GM18951 (cell line): ENCODE data around the gene ABCA6.

Experiments used
- POLR2A ChIP-seq: IDR thresholded peaks from 4 replicates; pipeline ENCODE4 v1.6.1; 2011; ENCODE audit warnings: mild to moderate bottlenecking; ENCODE audit not compliant: insufficient read length, insufficient read depth; ENCODE audit errors: extremely low read depth
- in situ Hi-C: fragments of 300-500 bp; cut with MboI; formaldehyde crosslinking; loops from one replicate; pipeline ENCODE4 v1.12.0; 2022; ENCODE audit warnings: low sequenced_read_pairs, mixed read lengths, inconsistent platforms; ENCODE audit not compliant: unreplicated experiment

ABCA6 gene

GRCh38 chr17:69166957-69167356 lies 25.3 kb upstream of the ABCA6 start:
- in situ Hi-C loops, result no loop called here
- TF ChIP-seq POLR2A, result no peak

- no peak for TF ChIP-seq POLR2A
- in situ Hi-C loops, result no loop called here
These were observed 22.5 kb upstream of the ABCA6 start for GRCh38 chr17:69164206-69164605.

GRCh38 chr17:69159418-69159817 lies 17.7 kb upstream of the ABCA6 start:
- TF ChIP-seq POLR2A, result no peak

GRCh38 chr17:69154267-69154666 lies 12.6 kb upstream of the ABCA6 start:
- in situ Hi-C loops, result no loop called here
- TF ChIP-seq POLR2A, result no peak

More at GRCh38 chr17:69159418-69159817, 17.7 kb upstream of the ABCA6 start:
- in situ Hi-C loops, result no loop called here

GRCh38 chr17:69150333-69150732 lies 8.6 kb upstream of the ABCA6 start:
- no peak for TF ChIP-seq POLR2A
- in situ Hi-C loops, result no loop called here

- in situ Hi-C loops, result no loop called here
- no peak for TF ChIP-seq POLR2A
These were observed 5.8 kb upstream of the ABCA6 start for GRCh38 chr17:69147460-69147859.

GRCh38 chr17:69144331-69145255 lies 2.9 kb upstream of the ABCA6 start:
- no peak for TF ChIP-seq POLR2A
- in situ Hi-C loops, result no loop called here

GRCh38 chr17:69143683-69144231 lies 2.1 kb upstream of the ABCA6 start:
- no peak for TF ChIP-seq POLR2A
- in situ Hi-C loops, result no loop called here

GRCh38 chr17:69143151-69143550 lies 1.5 kb upstream of the ABCA6 start:
- no peak for TF ChIP-seq POLR2A
- in situ Hi-C loops, result no loop called here

GRCh38 chr17:69142175-69142802 lies 594 bp upstream of the ABCA6 start:
- in situ Hi-C loops, result no loop called here
- no peak for TF ChIP-seq POLR2A

- no peak for TF ChIP-seq POLR2A
These were observed 7.6 kb downstream of the ABCA6 start for GRCh38 chr17:69134112-69134511.

GRCh38 chr17:69130627-69131296 lies 10.9 kb downstream of the ABCA6 start:
- no peak for TF ChIP-seq POLR2A
- in situ Hi-C loops, result no loop called here

More at GRCh38 chr17:69134112-69134511, 7.6 kb downstream of the ABCA6 start:
- in situ Hi-C loops, result no loop called here

- in situ Hi-C loops, result no loop called here
- TF ChIP-seq POLR2A, result no peak
These were observed 18.1 kb downstream of the ABCA6 start for GRCh38 chr17:69123626-69124025.

GRCh38 chr17:69122065-69122464 lies 19.6 kb downstream of the ABCA6 start:
- in situ Hi-C loops, result no loop called here
- TF ChIP-seq POLR2A, result no peak
